ENCODE measurements around the gene PRR16.

GRCh38 chr5:120564013-120564412, 99.9 kb downstream of the PRR16 start:
- no peak for TF ChIP-seq POLR2A (IDR thresholded peaks at IDR 0.05; ENCODE audit: low read length)
- no peak for TF ChIP-seq GATA1 (IDR thresholded peaks at IDR 0.05; ENCODE audit: low read depth, low read length)
